HG02852 (cell line): Measurements from ENCODE around the gene SEMG2.

Source experiments
- ATAC-seq: cut with Tn5 transposase; IDR thresholded peaks from one replicate; pipeline ENCODE4 v1.9.1; 2021; ENCODE audit warnings: mild to moderate bottlenecking, moderate library complexity; ENCODE audit not compliant: unreplicated experiment

Gene SEMG2

GRCh38 chr20:45221076-45221475, at the start of gene SEMG2:
TSS of gene SEMG2 (plus strand) at chr20:45221373. CDS start at chr20:45221390, 17 bp downstream.
- no peak for ATAC-seq

- ATAC-seq, result no peak
These were observed 47.7 kb upstream of the SEMG2 start for GRCh38 chr20:45173522-45173921.

GRCh38 chr20:45174434-45175364, 46.5 kb upstream of the SEMG2 start, which contains the start of gene PI3:
TSS of gene PI3 (plus strand) at chr20:45174902. CDS start at chr20:45174923, 21 bp downstream.
- no peak for ATAC-seq

GRCh38 chr20:45176526-45177267, 44.5 kb upstream of the SEMG2 start:
- ATAC-seq, result no peak

GRCh38 chr20:45179166-45179565, 42.0 kb upstream of the SEMG2 start:
- ATAC-seq, result no peak

- ATAC-seq, result no peak
These were observed 39.5 kb upstream of the SEMG2 start for GRCh38 chr20:45181639-45182038.

GRCh38 chr20:45183084-45183483, 38.1 kb upstream of the SEMG2 start:
- ATAC-seq, result no peak

GRCh38 chr20:45187693-45188092, 33.5 kb upstream of the SEMG2 start:
- ATAC-seq, result no peak

- no peak for ATAC-seq
These were observed 32.0 kb upstream of the SEMG2 start for GRCh38 chr20:45189067-45189609.

- ATAC-seq, result no peak
These were observed 31.3 kb upstream of the SEMG2 start for GRCh38 chr20:45189861-45190260.

- no peak for ATAC-seq
These were observed 29.2 kb upstream of the SEMG2 start for GRCh38 chr20:45191926-45192325.

GRCh38 chr20:45193331-45193730, 27.8 kb upstream of the SEMG2 start:
- ATAC-seq, result no peak

- ATAC-seq, result no peak
These were observed 14.4 kb upstream of the SEMG2 start, which contains the start of gene SEMG1 for GRCh38 chr20:45206725-45207124. TSS of gene SEMG1 (plus strand) at chr20:45207033. CDS start at chr20:45207054, 21 bp downstream.

GRCh38 chr20:45209924-45210323, 11.2 kb upstream of the SEMG2 start:
- no peak for ATAC-seq

- ATAC-seq, result no peak
These were observed 9.4 kb upstream of the SEMG2 start for GRCh38 chr20:45211569-45212474.

GRCh38 chr20:45212836-45213235, 8.3 kb upstream of the SEMG2 start:
- no peak for ATAC-seq

GRCh38 chr20:45218124-45218523, 3.0 kb upstream of the SEMG2 start:
- ATAC-seq, result no peak

- ATAC-seq, result no peak
These were observed 2.5 kb upstream of the SEMG2 start for GRCh38 chr20:45218636-45219035.

- ATAC-seq, result no peak
These were observed 2.0 kb downstream of the SEMG2 start for GRCh38 chr20:45223136-45223535.

- no peak for ATAC-seq
These were observed 5.1 kb downstream of the SEMG2 start for GRCh38 chr20:45226287-45226686.
